ENCODE measurements around the gene DDX51. TPM values are rescaled to one million over a fixed set of nuclear protein-coding genes. Genes with fewer than 3 reads are reported as not detected.

DDX51 gene
- total and polyA plus RNA-seq, 2 experiments from 2014 or later: 12.4 to 18.3 TPM

DNA sequence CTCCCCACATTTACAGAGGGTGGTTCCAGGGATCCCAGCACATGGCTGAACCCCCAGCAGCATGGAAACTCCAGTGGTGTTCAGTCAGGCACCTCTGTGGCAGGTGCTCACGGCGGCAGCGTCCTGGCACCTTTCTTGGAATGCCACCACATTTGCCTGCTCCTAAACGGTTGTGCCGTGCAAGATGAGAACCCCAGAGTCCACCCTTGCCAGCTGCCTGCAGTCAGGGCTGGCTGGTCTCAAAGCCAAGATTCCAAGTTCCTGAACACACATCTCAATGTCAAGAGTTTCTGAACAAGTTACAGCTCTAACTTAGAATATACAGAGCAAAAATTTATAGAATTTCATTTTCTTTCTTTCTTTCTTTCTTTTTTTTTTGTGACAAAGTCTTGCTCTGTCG, 38.7 kb downstream of the DDX51 start:
- no peak overlapping the region for H3K4me3 Mint-ChIP-seq
- DNase-seq (ENCODE audit: low spot score): no peak
- Histone ChIP-seq H3K4me2 (no peak overlapping the region), H3K9me2 (ENCODE audit: insufficient read depth) (no peaks in the 10 kb centered on the region), H3K27me3 (ENCODE audit: insufficient read depth) (no peaks in the 10 kb centered on the region), H3K4me3 (no peak overlapping the region), H3K27ac (ENCODE audit: low read depth) (no peak overlapping the region), H3K4me1 (ENCODE audit: insufficient read depth) (no peaks in the 10 kb centered on the region), H3F3A (replicated peaks; ENCODE audit: low read depth) (no peaks in the 10 kb centered on the region), H4K20me1 (replicated peaks; ENCODE audit: insufficient read depth) (peaks cover 5% of the 10 kb centered on the region; the same call in 1 of the 2 replicates), H3K36me3 (ENCODE audit: insufficient read depth) (0 out of 2 replicates have a peak, but pooled peaks cover 6% of the 10 kb centered on the region), H2AFZ (no peak overlapping the region), H3K79me2 (replicated peaks; ENCODE audit: insufficient read depth) (0 out of 2 replicates have a peak, but pooled peaks cover 3% of the 10 kb centered on the region)
- H3K36me3 Mint-ChIP-seq (ENCODE audit: low read depth): peaks cover 24% of the 10 kb centered on the region
- H3K9me3 Mint-ChIP-seq: no peaks in the 10 kb centered on the region; the same call in 2 of the 3 replicates
- peaks cover 2% of the 10 kb centered on the region for H3K27me3 Mint-ChIP-seq (ENCODE audit: insufficient read depth, low read depth, poor library complexity)
- no peak overlapping the region for H3K27ac Mint-ChIP-seq
- peaks cover 22% of the 10 kb centered on the region for H3K4me1 Mint-ChIP-seq
- TF ChIP-seq, protein P1, sequence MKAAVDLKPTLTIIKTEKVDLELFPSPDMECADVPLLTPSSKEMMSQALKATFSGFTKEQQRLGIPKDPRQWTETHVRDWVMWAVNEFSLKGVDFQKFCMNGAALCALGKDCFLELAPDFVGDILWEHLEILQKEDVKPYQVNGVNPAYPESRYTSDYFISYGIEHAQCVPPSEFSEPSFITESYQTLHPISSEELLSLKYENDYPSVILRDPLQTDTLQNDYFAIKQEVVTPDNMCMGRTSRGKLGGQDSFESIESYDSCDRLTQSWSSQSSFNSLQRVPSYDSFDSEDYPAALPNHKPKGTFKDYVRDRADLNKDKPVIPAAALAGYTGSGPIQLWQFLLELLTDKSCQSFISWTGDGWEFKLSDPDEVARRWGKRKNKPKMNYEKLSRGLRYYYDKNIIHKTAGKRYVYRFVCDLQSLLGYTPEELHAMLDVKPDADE (IDR thresholded peaks at IDR 0.05): no peak
- TF ChIP-seq ZNF331 (CRISPR knock-in tag; IDR thresholded peaks at IDR 0.05; ENCODE audit: low read depth) (no peak), CREB1 (CRISPR knock-in tag; IDR thresholded peaks at IDR 0.05; ENCODE audit: low read depth) (no peak), POLR2AphosphoS5 (IDR thresholded peaks at IDR 0.05; ENCODE audit: low read depth) (no peak), NANOG (IDR thresholded peaks at IDR 0.05; ENCODE audit: borderline replicate concordance) (no peak), STAT1 (IDR thresholded peaks at IDR 0.05; ENCODE audit: unreplicated experiment) (no peak), EZH2 (IDR thresholded peaks at IDR 0.05; ENCODE audit: low read depth, unreplicated experiment) (no peak), EZH2phosphoT487 (IDR thresholded peaks at IDR 0.05; ENCODE audit: unreplicated experiment) (no peak), ZNF114 (CRISPR knock-in tag; IDR thresholded peaks at IDR 0.05) (no peak)
- TF ChIP-seq, protein P2, sequence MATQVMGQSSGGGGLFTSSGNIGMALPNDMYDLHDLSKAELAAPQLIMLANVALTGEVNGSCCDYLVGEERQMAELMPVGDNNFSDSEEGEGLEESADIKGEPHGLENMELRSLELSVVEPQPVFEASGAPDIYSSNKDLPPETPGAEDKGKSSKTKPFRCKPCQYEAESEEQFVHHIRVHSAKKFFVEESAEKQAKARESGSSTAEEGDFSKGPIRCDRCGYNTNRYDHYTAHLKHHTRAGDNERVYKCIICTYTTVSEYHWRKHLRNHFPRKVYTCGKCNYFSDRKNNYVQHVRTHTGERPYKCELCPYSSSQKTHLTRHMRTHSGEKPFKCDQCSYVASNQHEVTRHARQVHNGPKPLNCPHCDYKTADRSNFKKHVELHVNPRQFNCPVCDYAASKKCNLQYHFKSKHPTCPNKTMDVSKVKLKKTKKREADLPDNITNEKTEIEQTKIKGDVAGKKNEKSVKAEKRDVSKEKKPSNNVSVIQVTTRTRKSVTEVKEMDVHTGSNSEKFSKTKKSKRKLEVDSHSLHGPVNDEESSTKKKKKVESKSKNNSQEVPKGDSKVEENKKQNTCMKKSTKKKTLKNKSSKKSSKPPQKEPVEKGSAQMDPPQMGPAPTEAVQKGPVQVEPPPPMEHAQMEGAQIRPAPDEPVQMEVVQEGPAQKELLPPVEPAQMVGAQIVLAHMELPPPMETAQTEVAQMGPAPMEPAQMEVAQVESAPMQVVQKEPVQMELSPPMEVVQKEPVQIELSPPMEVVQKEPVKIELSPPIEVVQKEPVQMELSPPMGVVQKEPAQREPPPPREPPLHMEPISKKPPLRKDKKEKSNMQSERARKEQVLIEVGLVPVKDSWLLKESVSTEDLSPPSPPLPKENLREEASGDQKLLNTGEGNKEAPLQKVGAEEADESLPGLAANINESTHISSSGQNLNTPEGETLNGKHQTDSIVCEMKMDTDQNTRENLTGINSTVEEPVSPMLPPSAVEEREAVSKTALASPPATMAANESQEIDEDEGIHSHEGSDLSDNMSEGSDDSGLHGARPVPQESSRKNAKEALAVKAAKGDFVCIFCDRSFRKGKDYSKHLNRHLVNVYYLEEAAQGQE (IDR thresholded peaks at IDR 0.05; ENCODE audit: unreplicated experiment): no peak
- TF ChIP-seq, protein P3, sequence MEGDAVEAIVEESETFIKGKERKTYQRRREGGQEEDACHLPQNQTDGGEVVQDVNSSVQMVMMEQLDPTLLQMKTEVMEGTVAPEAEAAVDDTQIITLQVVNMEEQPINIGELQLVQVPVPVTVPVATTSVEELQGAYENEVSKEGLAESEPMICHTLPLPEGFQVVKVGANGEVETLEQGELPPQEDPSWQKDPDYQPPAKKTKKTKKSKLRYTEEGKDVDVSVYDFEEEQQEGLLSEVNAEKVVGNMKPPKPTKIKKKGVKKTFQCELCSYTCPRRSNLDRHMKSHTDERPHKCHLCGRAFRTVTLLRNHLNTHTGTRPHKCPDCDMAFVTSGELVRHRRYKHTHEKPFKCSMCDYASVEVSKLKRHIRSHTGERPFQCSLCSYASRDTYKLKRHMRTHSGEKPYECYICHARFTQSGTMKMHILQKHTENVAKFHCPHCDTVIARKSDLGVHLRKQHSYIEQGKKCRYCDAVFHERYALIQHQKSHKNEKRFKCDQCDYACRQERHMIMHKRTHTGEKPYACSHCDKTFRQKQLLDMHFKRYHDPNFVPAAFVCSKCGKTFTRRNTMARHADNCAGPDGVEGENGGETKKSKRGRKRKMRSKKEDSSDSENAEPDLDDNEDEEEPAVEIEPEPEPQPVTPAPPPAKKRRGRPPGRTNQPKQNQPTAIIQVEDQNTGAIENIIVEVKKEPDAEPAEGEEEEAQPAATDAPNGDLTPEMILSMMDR (conservative IDR thresholded peaks at IDR 0.05; ENCODE audit: low read depth in 2 of 2): no peak
- TF ChIP-seq, protein P4, sequence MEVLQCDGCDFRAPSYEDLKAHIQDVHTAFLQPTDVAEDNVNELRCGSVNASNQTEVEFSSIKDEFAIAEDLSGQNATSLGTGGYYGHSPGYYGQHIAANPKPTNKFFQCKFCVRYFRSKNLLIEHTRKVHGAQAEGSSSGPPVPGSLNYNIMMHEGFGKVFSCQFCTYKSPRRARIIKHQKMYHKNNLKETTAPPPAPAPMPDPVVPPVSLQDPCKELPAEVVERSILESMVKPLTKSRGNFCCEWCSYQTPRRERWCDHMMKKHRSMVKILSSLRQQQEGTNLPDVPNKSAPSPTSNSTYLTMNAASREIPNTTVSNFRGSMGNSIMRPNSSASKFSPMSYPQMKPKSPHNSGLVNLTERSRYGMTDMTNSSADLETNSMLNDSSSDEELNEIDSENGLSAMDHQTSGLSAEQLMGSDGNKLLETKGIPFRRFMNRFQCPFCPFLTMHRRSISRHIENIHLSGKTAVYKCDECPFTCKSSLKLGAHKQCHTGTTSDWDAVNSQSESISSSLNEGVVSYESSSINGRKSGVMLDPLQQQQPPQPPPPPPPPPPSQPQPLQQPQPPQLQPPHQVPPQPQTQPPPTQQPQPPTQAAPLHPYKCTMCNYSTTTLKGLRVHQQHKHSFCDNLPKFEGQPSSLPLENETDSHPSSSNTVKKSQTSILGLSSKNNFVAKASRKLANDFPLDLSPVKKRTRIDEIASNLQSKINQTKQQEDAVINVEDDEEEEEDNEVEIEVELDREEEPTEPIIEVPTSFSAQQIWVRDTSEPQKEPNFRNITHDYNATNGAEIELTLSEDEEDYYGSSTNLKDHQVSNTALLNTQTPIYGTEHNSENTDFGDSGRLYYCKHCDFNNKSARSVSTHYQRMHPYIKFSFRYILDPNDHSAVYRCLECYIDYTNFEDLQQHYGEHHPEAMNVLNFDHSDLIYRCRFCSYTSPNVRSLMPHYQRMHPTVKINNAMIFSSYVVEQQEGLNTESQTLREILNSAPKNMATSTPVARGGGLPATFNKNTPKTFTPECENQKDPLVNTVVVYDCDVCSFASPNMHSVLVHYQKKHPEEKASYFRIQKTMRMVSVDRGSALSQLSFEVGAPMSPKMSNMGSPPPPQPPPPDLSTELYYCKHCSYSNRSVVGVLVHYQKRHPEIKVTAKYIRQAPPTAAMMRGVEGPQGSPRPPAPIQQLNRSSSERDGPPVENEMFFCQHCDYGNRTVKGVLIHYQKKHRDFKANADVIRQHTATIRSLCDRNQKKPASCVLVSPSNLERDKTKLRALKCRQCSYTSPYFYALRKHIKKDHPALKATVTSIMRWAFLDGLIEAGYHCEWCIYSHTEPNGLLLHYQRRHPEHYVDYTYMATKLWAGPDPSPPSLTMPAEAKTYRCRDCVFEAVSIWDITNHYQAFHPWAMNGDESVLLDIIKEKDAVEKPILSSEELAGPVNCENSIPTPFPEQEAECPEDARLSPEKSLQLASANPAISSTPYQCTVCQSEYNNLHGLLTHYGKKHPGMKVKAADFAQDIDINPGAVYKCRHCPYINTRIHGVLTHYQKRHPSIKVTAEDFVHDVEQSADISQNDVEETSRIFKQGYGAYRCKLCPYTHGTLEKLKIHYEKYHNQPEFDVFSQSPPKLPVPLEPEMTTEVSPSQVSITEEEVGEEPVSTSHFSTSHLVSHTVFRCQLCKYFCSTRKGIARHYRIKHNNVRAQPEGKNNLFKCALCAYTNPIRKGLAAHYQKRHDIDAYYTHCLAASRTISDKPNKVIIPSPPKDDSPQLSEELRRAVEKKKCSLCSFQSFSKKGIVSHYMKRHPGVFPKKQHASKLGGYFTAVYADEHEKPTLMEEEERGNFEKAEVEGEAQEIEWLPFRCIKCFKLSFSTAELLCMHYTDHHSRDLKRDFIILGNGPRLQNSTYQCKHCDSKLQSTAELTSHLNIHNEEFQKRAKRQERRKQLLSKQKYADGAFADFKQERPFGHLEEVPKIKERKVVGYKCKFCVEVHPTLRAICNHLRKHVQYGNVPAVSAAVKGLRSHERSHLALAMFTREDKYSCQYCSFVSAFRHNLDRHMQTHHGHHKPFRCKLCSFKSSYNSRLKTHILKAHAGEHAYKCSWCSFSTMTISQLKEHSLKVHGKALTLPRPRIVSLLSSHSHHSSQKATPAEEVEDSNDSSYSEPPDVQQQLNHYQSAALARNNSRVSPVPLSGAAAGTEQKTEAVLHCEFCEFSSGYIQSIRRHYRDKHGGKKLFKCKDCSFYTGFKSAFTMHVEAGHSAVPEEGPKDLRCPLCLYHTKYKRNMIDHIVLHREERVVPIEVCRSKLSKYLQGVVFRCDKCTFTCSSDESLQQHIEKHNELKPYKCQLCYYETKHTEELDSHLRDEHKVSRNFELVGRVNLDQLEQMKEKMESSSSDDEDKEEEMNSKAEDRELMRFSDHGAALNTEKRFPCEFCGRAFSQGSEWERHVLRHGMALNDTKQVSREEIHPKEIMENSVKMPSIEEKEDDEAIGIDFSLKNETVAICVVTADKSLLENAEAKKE (CRISPR knock-in tag; IDR thresholded peaks at IDR 0.05): no peak
- no peak for ATAC-seq

All from GM23338 (cell line).